ENCODE measurements around the gene PEPD. TPM values are rescaled to one million over a fixed set of nuclear protein-coding genes. Genes with fewer than 3 reads are reported as not detected.

Gene PEPD
- polyA plus RNA-seq, 4 donors = 104 to 134 (median 121) TPM

GRCh38 chr19:33346665-33347064, 174.9 kb downstream of the PEPD start:
- DNase-seq (ENCODE audit: low read depth in 4 of 4, low spot score in 3 of 4) = no peak

DNA sequence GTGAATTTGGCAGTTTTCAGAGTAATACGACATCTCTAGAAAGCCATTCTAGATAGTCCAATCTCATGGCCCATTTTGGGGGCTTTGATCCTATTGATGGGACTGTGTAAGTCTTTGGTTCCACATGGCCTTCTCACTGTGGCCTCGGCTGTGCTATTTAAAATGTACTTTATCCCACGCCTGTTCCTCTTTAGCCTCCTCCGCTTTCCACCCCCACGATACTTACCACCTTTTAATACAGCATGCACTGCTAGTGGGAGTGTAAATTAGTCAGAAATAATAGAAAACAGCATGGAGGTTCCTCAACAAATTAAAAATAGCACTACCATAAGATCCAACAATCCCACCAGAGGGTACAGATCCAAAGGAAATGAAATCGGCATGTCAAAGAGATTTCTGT, 176.4 kb downstream of the PEPD start:
- DNase-seq (ENCODE audit: low read depth in 4 of 4, low spot score in 3 of 4) = no peak

- no peak for DNase-seq (ENCODE audit: low read depth in 4 of 4, low spot score in 3 of 4)
These were observed 177.0 kb downstream of the PEPD start for GRCh38 chr19:33344573-33344925.

GRCh38 chr19:33343859-33344572, 177.6 kb downstream of the PEPD start:
- no peak for DNase-seq (ENCODE audit: low read depth in 4 of 4, low spot score in 3 of 4)

DNA sequence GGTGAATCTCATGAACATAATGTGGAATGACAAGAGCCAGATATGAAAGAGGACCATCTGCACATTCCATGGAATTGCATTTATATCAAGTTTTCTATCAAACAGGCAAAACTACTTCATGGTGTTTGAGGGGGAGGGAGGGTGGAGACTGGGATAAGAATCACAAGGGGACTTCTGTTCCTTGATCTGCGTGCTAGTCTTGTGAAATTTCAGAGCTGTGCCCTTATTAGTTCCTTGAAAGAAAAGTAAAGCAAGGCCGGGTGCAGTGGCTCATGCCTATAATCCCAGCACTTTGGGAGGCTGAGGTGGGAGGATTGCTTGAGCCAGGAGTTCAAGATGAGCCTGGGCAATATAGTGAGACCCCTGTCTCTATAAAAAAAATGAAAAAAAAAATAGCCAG, 178.3 kb downstream of the PEPD start:
- no peak for DNase-seq (ENCODE audit: low read depth in 4 of 4, low spot score in 3 of 4)

DNA sequence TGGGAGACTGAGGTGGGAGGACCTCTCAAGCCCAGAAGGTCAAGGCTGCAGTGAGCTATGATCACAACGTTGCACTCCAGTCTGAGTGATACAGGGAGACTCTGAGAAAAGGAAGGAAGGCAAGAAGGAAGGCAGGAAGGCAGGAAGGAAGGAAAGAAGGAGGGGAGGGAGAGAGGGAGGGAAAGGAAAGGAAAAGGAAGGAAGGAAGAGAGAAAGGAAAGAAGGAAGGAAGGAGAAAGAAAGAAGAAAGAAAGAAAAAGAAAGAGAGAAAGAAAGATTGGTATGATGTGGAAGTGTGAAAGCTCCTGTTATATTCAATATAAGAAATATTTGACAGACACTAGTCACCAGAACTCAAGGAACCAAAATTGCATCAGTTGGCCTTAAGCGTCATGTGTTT, 180.6 kb downstream of the PEPD start:
- DNase-seq (ENCODE audit: low read depth in 4 of 4, low spot score in 3 of 4) = no peak

DNA sequence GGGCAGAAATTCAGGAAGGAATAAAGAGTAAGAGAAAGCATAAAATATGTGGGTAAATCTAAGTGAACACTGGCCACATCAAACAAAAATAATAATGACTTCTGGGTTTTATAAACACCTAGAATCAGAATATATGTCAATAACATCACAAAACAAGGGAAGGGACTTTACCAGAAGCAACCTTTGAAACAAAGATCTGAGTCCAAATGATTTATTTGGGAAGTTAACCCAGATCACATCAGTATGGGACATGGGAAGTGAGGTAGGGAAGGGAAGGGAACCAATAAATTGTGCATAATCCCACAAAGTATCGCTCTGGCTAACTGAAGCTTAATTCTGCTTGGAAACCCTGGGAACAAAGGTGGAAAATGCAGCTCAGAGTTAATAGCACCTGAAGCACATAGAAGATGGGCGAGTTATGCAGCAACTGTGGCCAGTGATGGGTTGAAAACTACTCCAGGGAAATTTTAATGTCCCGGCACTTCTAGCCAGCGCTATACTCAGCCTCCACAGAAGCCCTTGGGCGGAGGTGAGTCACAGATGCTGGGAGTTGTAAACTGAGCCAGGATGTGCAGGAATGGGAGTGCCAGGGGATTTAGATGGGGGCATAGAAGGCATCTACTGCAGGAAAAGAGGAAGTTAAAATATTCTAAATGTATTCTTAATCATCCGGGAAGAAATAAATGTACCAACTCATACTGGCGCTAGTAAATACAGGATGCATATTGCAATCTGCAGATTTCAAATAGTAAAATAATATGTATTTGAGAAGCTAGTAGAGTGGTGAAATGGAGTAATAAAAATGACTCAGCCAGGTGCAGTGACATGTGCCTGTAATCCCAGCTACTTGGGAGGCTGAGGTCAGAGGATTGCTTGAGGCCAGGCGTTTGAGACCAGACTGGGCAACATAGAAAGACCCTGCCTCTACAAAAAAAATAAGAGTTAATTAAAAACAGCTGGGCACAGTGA, 182.3 kb downstream of the PEPD start:
- no peak for DNase-seq (ENCODE audit: low read depth in 4 of 4, low spot score in 3 of 4)

Other genes starting within 250 kb of the PEPD start
- gene CEBPA, start 219.3 kb downstream of the PEPD start, polyA plus RNA-seq (ENCODE audit: insufficient read length in 4 of 4) = 1 to 10 TPM; 3.1 to 5.5 (median 4.1) TPM
- 10 to 100 TPM; 20.8 to 27.3 (median 26.2) TPM for gene CEBPG, start 148.1 kb downstream of the PEPD start, polyA plus RNA-seq (ENCODE audit: insufficient read length in 4 of 4)
- gene CHST8, start 100.2 kb upstream of the PEPD start, polyA plus RNA-seq (ENCODE audit: insufficient read length in 4 of 4) = under 1 TPM; 0.13 to 0.45 (median 0.29) TPM

Measured in right renal pelvis (tissue), 4 donors.